GM12891 (cell line): Measurements from ENCODE around the gene PPP1R9B.

Source experiments
- PAX5 ChIP-seq: IDR thresholded peaks from 2 replicates; pipeline ENCODE4 v1.6.1; 2011; ENCODE audit warnings: low read length, moderate library complexity, mild to moderate bottlenecking; ENCODE audit not compliant: insufficient read depth, severe bottlenecking
- POLR2A ChIP-seq: IDR thresholded peaks from 2 replicates; pipeline ENCODE4 v1.6.1; 2011; ENCODE audit warnings: low read depth, low read length, control low read depth

GRCh38 chr17:50172130-50172529 is 21.7 kb upstream of the PPP1R9B start:
- TF ChIP-seq PAX5 (no peak), POLR2A (no peak)
